GM20000 (cell line): ENCODE measurements around the gene TMEM273.

Experiments
- DNase-seq: peaks from one replicate; pipeline ENCODE4 v3.0.0; 2012; ENCODE audit warnings: low spot score
- TF ChIP-seq, protein P1 (sequence below): IDR thresholded peaks from 2 replicates; pipeline ENCODE4 v1.5.1; 2012; ENCODE audit warnings: mild to moderate bottlenecking, control low read depth; ENCODE audit errors: extremely low read depth, missing control alignments

TMEM273 gene

DNA sequence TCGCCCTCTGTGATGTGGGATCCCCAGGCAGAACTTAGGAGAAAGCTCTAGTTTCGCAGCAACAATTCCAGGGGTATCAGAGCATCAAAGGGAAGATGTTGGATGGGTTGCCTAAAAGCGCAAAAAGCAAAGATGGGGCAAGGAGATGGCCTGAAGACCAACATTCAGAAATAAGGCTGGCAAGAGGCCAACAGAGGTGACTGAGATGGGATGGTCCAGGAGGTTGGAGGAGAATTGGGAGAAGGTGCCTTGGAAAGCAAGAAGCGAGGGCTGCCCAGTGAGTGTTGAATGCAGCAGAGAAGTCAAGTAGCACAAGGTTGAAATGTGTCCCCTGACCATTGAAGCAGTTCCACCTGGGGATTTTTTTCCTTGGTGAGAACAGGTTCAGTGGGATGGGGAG, 38.4 kb upstream of the TMEM273 start:
- DNase-seq, result no peak
- TF ChIP-seq, protein P1, sequence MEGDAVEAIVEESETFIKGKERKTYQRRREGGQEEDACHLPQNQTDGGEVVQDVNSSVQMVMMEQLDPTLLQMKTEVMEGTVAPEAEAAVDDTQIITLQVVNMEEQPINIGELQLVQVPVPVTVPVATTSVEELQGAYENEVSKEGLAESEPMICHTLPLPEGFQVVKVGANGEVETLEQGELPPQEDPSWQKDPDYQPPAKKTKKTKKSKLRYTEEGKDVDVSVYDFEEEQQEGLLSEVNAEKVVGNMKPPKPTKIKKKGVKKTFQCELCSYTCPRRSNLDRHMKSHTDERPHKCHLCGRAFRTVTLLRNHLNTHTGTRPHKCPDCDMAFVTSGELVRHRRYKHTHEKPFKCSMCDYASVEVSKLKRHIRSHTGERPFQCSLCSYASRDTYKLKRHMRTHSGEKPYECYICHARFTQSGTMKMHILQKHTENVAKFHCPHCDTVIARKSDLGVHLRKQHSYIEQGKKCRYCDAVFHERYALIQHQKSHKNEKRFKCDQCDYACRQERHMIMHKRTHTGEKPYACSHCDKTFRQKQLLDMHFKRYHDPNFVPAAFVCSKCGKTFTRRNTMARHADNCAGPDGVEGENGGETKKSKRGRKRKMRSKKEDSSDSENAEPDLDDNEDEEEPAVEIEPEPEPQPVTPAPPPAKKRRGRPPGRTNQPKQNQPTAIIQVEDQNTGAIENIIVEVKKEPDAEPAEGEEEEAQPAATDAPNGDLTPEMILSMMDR, result no peak

GRCh38 chr10:49225218-49225876, 37.2 kb upstream of the TMEM273 start:
- TF ChIP-seq, protein P1, result no peak
- DNase-seq, result no peak

- TF ChIP-seq, protein P1, result no peak
- DNase-seq, result no peak
These were observed 35.0 kb upstream of the TMEM273 start for GRCh38 chr10:49223205-49223604.

GRCh38 chr10:49222170-49222569, 34.0 kb upstream of the TMEM273 start:
- TF ChIP-seq, protein P1, result no peak
- DNase-seq, result no peak

GRCh38 chr10:49220679-49221078, 32.5 kb upstream of the TMEM273 start:
- no peak for DNase-seq
- TF ChIP-seq, protein P1, result no peak

DNA sequence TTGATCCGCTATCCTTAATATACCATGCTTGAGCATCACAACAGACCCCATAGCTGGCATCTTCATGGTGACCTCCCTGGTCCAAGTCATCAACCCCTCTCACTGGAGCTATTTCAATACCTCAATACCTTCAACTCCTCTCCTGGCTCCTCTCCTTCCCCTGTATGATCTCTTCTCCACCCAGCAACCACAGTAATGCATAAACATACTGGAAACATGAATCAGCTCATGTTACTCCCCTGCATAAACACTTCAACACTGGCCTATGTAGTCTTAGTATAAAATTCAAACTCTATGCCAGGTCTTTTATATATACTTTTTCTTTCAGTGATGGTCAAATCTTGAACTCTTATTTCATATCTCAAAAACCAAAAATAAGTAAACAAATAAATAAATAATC, 31.8 kb upstream of the TMEM273 start:
- DNase-seq, result no peak
- TF ChIP-seq, protein P1, result no peak

DNA sequence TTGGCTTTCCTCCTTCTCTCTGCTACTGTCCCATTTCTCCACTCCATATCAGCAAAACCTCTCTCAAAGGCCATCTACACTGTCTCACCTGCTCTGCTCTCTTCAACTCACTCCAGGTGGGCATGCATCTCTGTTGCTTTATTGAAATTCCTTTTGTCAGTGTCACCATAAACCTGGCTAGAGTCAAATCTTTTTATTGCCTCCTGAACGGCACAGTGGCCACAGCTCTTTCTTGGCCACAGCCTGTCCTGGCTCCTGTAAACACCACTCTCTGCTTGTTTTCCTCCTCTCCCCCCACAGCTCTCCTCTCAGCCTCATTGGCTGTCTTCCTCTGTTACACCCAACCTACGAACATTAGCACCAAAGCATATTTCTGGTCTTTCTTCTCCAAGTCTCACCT, 31.1 kb upstream of the TMEM273 start:
- DNase-seq, result no peak
- TF ChIP-seq, protein P1, result no peak
